ENCODE measurements around the gene PTH1R. TPM values are rescaled to one million over a fixed set of nuclear protein-coding genes. Genes with fewer than 3 reads are reported as not detected.

The PTH1R gene
- total and polyA plus RNA-seq, 8 donors = 2.6 to 22.4 (median 3.8) TPM

DNA sequence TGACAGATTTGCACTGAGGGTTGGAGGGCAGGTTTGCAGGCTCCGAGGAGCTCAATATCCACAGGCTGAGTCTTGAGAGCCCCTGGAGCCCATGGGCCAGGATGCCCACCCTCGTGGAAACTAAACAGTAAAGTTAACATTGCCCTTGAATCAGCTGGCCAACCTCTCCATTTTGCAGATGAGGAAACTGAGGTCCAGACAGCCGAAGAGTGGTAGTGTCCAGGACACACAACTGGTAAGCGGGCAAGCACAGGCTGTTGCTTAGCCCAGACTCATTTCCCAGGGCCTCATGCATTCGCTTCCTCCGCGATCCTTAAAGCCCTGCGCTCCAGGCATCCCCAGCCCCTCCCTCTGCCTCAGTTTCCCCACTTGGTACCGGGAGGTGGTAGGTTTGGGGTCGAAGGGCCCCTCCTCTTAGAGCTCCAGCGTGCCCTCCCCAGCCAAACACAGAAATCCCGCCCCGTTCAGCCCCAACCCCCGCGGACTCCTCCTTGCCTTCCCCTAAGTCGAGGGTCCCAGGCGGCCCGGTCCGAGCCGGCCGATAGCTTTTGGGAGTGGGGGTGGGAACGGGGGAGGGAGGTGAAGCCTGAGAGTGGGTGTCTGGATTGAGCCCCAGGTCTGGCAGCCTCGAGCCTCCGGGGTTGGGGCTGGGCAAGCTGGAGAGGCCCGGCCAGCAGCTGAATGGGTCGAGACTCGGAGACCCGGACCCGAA is 3.5 kb downstream of the PTH1R start:
- Histone ChIP-seq H3K36me3 (no peaks in the 10 kb centered on the region), H3K9me3 (no peaks in the 10 kb centered on the region), H3K4me3 (peak overlapping the region; percentile 56 to 76 (median 58)), H3K4me1 (peaks cover 26 to 38% (median 32%) of the 10 kb centered on the region in 4 donors), H3K27ac (peak overlapping the region in 3 of 5 donors; percentile 73 to 83 (median 80)), H3K27me3 (peaks cover 0 to 62% (median 42%) of the 10 kb centered on the region in 3 donors)
- TF ChIP-seq CTCF (IDR thresholded peaks at IDR 0.05) = no peak
- TF ChIP-seq POLR2AphosphoS5 (IDR thresholded peaks at IDR 0.05) = no peak
- no peak for TF ChIP-seq EP300 (IDR thresholded peaks at IDR 0.05)
- no peak for TF ChIP-seq POLR2A (IDR thresholded peaks at IDR 0.05)
- 30 to 39% (median 35%) methylated on average over 20 to 29 of the region's 29 CpGs for WGBS, 5 donors
- intact Hi-C loops (cut with DNase I; ENCODE audit: low total_unique reads) = no loop called here
- DNase-seq = no peak

- TF ChIP-seq EP300 (IDR thresholded peaks at IDR 0.05) (no peak), CTCF (IDR thresholded peaks at IDR 0.05) (no peak), POLR2AphosphoS5 (IDR thresholded peaks at IDR 0.05) (no peak), POLR2A (IDR thresholded peaks at IDR 0.05) (no peak)
- no peaks in the 10 kb centered on the region for H3K9me3 ChIP-seq
- H3K4me3 ChIP-seq = peak overlapping the region; percentile 56 to 76 (median 58)
- DNase-seq = peak in 1 of 2 donors; percentile 76
- peaks cover 26 to 38% (median 32%) of the 10 kb centered on the region in 4 donors for H3K4me1 ChIP-seq
- H3K27me3 ChIP-seq = peaks cover 0 to 62% (median 42%) of the 10 kb centered on the region in 3 donors
- peak overlapping the region; percentile 52 to 83 (median 73) for H3K27ac ChIP-seq
- H3K36me3 ChIP-seq = no peaks in the 10 kb centered on the region
- intact Hi-C loops (cut with DNase I; ENCODE audit: low total_unique reads) = no loop called here
- WGBS, 5 donors = 2 to 3% (median 3%) methylated on average over 46 to 83 of the region's 83 CpGs
Observed at GRCh38 chr3:46881596-46882376, 4.3 kb downstream of the PTH1R start.

DNA sequence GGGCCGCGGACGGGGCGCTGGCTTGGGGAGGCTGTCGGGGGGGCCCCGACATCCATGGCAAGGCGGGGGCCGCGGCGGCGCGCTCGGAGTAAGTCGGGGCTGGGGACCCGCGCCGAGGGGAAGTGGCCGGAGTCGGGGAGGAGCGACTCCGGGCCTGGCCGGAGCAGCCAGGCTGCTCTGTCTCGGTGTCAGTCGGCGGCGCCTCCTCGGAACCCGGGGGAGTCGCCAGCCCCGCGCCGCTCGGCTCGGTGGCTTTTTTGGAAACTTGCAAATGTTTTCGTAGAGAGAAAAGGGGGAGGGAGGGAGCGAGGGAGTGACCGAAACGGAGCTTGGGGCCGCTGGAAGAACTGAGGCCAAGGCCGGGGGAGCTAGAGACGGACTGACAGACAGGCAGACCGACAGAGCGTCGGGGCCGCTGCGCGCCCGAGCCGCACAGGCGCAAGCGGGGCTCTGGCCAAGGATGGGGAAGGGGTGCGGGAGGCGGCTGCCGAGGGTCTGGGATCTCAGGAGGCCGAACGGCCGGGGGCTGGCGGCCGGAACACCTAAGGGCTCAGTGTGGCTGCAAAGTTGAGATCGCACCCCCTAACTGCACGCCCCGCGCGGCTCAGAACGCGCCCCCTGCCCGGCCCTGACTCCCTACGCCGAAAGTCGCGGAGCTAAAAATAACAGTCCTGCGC is 5.0 kb downstream of the PTH1R start:
- peak in 1 of 2 donors; percentile 74 for DNase-seq
- H3K4me1 ChIP-seq = peaks cover 26 to 38% (median 32%) of the 10 kb centered on the region in 4 donors

DNA sequence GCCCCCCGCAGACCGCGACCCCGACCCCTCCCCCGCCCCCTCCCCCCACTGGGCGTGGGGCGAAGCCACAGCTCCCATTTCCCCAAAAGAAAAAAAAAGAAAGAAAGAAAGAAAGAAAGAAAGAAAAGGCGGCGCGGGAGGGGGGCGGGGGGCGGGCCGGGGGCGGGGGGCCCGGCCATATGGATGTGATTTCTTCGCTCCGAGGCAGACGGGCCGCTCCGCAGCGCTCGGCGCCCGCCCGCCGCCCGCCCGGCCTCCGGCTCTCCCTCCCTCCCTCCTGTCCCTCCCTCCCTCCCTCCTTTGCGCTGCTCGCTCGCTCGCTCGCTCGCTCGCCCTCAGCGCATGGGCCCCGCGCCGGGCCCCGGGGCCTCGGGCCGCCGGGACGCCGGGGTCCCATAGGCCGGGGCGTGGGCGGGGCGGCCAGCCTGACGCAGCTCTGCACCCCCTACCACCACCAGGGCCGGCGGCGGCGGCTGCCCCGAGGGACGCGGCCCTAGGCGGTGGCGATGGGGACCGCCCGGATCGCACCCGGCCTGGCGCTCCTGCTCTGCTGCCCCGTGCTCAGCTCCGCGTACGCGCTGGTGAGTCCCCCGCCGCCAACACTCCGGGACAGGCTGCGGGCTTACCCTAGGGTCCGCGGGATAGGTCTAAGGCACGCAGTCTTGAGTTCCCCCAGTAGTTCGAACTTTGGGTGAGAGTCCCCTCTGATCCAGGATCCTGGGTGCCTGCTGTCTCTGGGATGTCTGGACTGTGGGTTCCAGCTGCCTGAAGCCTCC is 5.7 kb downstream of the PTH1R start:
- Histone ChIP-seq H3K4me1 (peaks cover 26 to 38% (median 32%) of the 10 kb centered on the region in 4 donors), H3K9me3 (no peaks in the 10 kb centered on the region), H3K27ac (peak overlapping the region in 3 of 5 donors; percentile 73 to 83 (median 80)), H3K36me3 (no peaks in the 10 kb centered on the region), H3K4me3 (peak overlapping the region; percentile 56 to 76 (median 58)), H3K27me3 (peaks cover 0 to 62% (median 42%) of the 10 kb centered on the region in 3 donors)
- intact Hi-C loops (cut with DNase I; ENCODE audit: low total_unique reads) = no loop called here
- 2 to 7% (median 3%) methylated on average over 18 to 67 of the region's 78 CpGs for WGBS, 5 donors
- peak in 1 of 2 donors; percentile 82 for DNase-seq
- no peak for TF ChIP-seq POLR2AphosphoS5 (IDR thresholded peaks at IDR 0.05)
- no peak for TF ChIP-seq CTCF (IDR thresholded peaks at IDR 0.05)

More for the DNA sequence above, 5.0 kb downstream of the PTH1R start:
- peak overlapping the region; percentile 52 to 83 (median 73) for H3K27ac ChIP-seq
- peaks cover 0 to 62% (median 42%) of the 10 kb centered on the region in 3 donors for H3K27me3 ChIP-seq
- peak overlapping the region; percentile 56 to 76 (median 58) for H3K4me3 ChIP-seq
- H3K9me3 ChIP-seq = no peaks in the 10 kb centered on the region
- intact Hi-C loops (cut with DNase I; ENCODE audit: low total_unique reads) = no loop called here
- TF ChIP-seq POLR2AphosphoS5 (IDR thresholded peaks at IDR 0.05) = no peak
- H3K36me3 ChIP-seq = no peaks in the 10 kb centered on the region
- WGBS, 5 donors = 0 to 1% (median 1%) methylated on average over 40 to 72 of the region's 72 CpGs

All from stomach (tissue), 9 donors.